Prostate gland (tissue), 2 donors: Measurements from ENCODE around the gene DCK. TPM values are rescaled to one million over a fixed set of nuclear protein-coding genes. Genes with fewer than 3 reads are reported as not detected.
A peak's percentile ranks its signal among the peaks of the same experiment; 100 is the strongest.

Experiments used
- DNase-seq: peaks from one replicate; pipeline ENCODE4 v3.0.0-alpha.2; 2019; ENCODE audit warnings: low spot score
- H3K27ac ChIP-seq, 2 donors: fragments of 200-600 bp; sonication (generic); 2 replicates each; pipeline ENCODE4 v1.5.1; 2017 to 2019
- H3K27me3 ChIP-seq: fragments of 200-600 bp; sonication (generic); replicated peaks from 2 replicates; pipeline ENCODE4 v1.5.1; 2019; ENCODE audit not compliant: insufficient read depth
- H3K36me3 ChIP-seq, 2 donors: fragments of 200-600 bp; sonication (generic); 1 replicate in 1 of 2; 2 replicates in 1 of 2; pipeline versions ENCODE4 v1.5.1 to v1.8.1; 2017 to 2019
- H3K4me1 ChIP-seq: fragments of 200-600 bp; sonication (generic); replicated peaks from 2 replicates; pipeline ENCODE4 v1.5.1; 2019
- H3K4me3 ChIP-seq, 2 donors: fragments of 200-600 bp; sonication (generic); 2 replicates each; pipeline ENCODE4 v1.5.1; 2017 to 2019
- H3K9me3 ChIP-seq: fragments of 200-600 bp; sonication (generic); 2 replicates; pipeline ENCODE4 v1.5.1; 2017
- POLR2A ChIP-seq: fragments of 450-650 bp; IDR thresholded peaks from one replicate; pipeline ENCODE4 v1.6.1; 2016; ENCODE audit warnings: antibody characterized with exemption, mild to moderate bottlenecking
- POLR2AphosphoS5 ChIP-seq: sonication (generic); formaldehyde crosslinking; IDR thresholded peaks from one replicate; pipeline ENCODE4 v1.6.1; 2017; ENCODE audit warnings: antibody characterized with exemption
- WGBS: methylation state at CpG from one replicate; pipeline ENCODE4 v1.1.5; 2018; 5-methylcytosine and 5-hydroxymethylcytosine counted together
- intact Hi-C: fragments of 100-400 bp; cut with DNase I; formaldehyde crosslinking; loops from one replicate; pipeline ENCODE4 v1.14.2; 2022
- total RNA-seq, 2 donors: library from RNA; depleted of rRNA; stranded (reverse); fragments of >200 nt; gene quantifications; one replicate each; pipeline ENCODE4 v1.1.0, GENCODE V29; 2016
- TF ChIP-seq, protein P1 (sequence below), 4 experiments: fragments of 200-600 bp in 2 of 4; fragments of 450-650 bp in 2 of 4; sonication (generic) in 2 of 4; IDR thresholded peaks; 1 replicate in 3 of 4; 2 replicates in 1 of 4; pipeline ENCODE4 v1.5.1; 2016 to 2019; ENCODE audit warnings: antibody characterized with exemption in 4 of 4, mild to moderate bottlenecking in 2 of 4, moderate library complexity in 2 of 4

DCK gene
- 10 to 100 TPM; 14.0 to 17.0 TPM for total RNA-seq

DNA sequence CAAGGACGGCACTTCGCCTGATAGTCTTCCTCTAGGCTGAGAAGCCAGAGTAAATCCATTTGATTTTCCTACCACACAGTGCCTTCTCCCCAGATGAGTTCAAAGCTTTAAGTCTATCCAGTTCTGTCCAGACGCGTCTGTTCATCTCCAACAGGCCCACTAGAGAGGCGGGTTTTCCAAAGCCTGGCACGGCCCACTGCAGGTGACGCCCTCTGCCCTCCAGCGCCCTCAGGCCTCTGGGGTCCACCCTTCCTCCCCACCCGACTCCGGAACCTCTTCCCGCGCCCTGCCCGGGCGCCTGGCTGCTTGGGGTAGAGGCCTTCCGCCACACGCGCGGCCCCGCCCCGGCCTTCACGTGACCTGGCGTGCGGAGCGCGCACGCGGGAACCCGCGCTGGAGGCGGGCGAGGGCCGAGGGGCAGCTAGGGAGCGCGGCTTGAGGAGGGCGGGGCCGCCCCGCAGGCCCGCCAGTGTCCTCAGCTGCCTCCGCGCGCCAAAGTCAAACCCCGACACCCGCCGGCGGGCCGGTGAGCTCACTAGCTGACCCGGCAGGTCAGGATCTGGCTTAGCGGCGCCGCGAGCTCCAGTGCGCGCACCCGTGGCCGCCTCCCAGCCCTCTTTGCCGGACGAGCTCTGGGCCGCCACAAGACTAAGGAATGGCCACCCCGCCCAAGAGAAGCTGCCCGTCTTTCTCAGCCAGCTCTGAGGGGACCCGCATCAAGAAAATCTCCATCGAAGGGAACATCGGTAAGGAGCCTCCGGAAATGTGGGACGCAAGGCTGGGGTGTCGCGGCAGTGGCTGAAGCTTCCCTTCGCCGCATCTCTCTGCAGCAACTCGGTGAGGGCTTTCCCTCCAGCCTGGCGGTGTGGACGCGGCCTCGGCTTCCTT, at the start of gene DCK:
TSS of gene DCK (plus strand) at position 469 of the 888 bp plus-strand sequence. CDS start at position 656, 187 bp downstream.
- Histone ChIP-seq H3K27ac (peak within 1 kb of the TSS; percentile 84 to 89), H3K27me3 (no peaks in the 10 kb centered on the region), H3K9me3 (no peaks in the 10 kb centered on the region), H3K4me3 (peak within 1 kb of the TSS; percentile 68 to 73), H3K4me1 (no peaks in the 10 kb centered on the region), H3K36me3 (no peaks in the 10 kb centered on the region)
- DNase-seq: peak; percentile 86
- TF ChIP-seq POLR2A (peak; percentile 73), POLR2AphosphoS5 (peak; percentile 74)
- TF ChIP-seq, protein P1, sequence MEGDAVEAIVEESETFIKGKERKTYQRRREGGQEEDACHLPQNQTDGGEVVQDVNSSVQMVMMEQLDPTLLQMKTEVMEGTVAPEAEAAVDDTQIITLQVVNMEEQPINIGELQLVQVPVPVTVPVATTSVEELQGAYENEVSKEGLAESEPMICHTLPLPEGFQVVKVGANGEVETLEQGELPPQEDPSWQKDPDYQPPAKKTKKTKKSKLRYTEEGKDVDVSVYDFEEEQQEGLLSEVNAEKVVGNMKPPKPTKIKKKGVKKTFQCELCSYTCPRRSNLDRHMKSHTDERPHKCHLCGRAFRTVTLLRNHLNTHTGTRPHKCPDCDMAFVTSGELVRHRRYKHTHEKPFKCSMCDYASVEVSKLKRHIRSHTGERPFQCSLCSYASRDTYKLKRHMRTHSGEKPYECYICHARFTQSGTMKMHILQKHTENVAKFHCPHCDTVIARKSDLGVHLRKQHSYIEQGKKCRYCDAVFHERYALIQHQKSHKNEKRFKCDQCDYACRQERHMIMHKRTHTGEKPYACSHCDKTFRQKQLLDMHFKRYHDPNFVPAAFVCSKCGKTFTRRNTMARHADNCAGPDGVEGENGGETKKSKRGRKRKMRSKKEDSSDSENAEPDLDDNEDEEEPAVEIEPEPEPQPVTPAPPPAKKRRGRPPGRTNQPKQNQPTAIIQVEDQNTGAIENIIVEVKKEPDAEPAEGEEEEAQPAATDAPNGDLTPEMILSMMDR (IDR thresholded peaks at IDR 0.05): peak in 1 of 4 experiments; percentile 34
- 0% methylated on average over 65 of the region's 74 CpGs for WGBS
- intact Hi-C loops: loop anchor here (2.0 to 10.0 kb wide), 2 partner anchors 89 to 155 kb away; partner anchors contain the start of genes GRSF1 and MOB1B

DNA sequence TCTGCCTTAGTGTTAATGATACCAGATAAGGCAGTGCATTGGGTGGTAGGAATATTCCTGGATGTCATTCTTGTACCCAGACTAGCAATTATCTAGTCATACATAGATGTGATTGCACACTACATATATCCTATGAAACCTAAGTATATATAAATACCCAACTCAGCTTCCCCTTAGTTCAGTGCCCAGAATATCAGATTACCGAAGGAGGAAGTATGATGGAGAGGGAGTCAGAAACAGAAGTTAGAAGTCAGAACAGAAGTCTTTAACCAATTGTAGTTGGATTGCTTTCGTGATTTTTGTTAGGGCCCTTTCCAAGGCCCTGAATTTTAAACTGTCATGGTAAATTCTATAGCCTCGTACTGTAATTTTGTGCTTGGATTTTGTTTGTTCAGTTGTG, 48.4 kb upstream of the DCK start:
- Histone ChIP-seq H3K36me3 (no peaks in the 10 kb centered on the region), H3K27me3 (no peaks in the 10 kb centered on the region), H3K4me1 (no peaks in the 10 kb centered on the region), H3K4me3 (no peak overlapping the region), H3K9me3 (no peaks in the 10 kb centered on the region), H3K27ac (no peak overlapping the region)
- DNase-seq: no peak
- WGBS: 59% methylated on average over 3 of the region's 3 CpGs
- TF ChIP-seq, protein P1 (IDR thresholded peaks at IDR 0.05): no peak
- TF ChIP-seq POLR2A (no peak), POLR2AphosphoS5 (no peak)
- intact Hi-C loops: no loop called here

DNA sequence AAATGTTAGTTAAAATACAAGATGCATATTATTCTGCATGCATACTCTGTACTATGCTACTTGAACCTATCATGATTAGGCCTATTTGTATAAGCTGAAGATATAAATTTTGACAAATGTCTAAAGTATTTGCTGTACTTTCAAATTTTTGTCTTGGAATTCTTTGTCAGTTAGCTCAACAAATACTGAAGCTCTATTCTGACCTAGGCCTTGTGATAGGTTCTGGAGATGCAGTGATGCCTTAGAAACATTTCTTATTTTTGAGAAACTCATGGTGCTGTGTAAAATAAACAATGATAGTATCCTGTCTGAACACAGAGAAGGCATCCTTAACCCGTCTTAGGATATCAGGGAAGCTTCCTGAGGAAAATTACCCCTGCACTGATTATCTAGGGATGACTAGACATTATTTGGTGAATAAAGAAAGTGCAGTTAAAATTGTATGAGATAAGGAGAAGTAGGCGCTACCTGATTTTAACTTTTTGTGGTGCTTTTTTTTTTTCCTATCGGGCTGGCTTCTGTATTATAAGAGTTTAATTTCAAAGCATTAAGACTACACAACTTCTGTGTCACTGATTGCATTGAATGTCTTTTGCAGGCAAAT, 47.9 kb upstream of the DCK start:
- no peaks in the 10 kb centered on the region for H3K9me3 ChIP-seq
- no peaks in the 10 kb centered on the region for H3K36me3 ChIP-seq
- no peaks in the 10 kb centered on the region for H3K27me3 ChIP-seq
- no peak for TF ChIP-seq POLR2A
- TF ChIP-seq POLR2AphosphoS5: no peak
- TF ChIP-seq, protein P1 (IDR thresholded peaks at IDR 0.05): no peak
- intact Hi-C loops: no loop called here
- H3K4me3 ChIP-seq: no peak overlapping the region
- H3K4me1 ChIP-seq: no peaks in the 10 kb centered on the region
- DNase-seq: no peak
- no peak overlapping the region for H3K27ac ChIP-seq
- 84% methylated on average over 3 of the region's 3 CpGs for WGBS

DNA sequence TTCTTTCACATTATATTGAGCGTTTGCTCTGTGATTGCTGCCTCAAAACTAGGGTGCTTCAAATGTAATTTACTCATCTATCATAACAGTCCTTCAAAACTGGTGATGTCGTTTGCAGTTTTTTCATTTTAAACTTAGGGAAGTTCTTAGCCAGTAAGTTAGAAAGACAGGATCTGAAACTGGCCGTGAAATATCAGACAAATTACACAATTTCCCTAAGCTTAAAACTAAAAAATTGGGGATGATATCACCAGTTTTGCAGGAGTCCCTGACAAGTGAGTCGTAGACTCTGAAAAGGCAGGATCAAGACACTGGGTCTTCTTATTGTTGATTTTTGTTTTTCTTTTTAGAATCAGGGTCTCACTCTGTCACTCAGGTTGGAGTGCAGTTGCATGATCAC, 46.5 kb upstream of the DCK start:
- intact Hi-C loops: no loop called here
- WGBS: 94% methylated on average over 4 of the region's 4 CpGs
- H3K4me1 ChIP-seq: no peaks in the 10 kb centered on the region
- H3K27ac ChIP-seq: no peak overlapping the region
- H3K4me3 ChIP-seq: no peak overlapping the region
- no peaks in the 10 kb centered on the region for H3K36me3 ChIP-seq
- no peak for DNase-seq
- H3K27me3 ChIP-seq: no peaks in the 10 kb centered on the region
- TF ChIP-seq, protein P1 (IDR thresholded peaks at IDR 0.05): no peak
- TF ChIP-seq POLR2A (no peak), POLR2AphosphoS5 (no peak)
- no peaks in the 10 kb centered on the region for H3K9me3 ChIP-seq
